ENCODE data around the gene PYGB.

Gene PYGB

DNA sequence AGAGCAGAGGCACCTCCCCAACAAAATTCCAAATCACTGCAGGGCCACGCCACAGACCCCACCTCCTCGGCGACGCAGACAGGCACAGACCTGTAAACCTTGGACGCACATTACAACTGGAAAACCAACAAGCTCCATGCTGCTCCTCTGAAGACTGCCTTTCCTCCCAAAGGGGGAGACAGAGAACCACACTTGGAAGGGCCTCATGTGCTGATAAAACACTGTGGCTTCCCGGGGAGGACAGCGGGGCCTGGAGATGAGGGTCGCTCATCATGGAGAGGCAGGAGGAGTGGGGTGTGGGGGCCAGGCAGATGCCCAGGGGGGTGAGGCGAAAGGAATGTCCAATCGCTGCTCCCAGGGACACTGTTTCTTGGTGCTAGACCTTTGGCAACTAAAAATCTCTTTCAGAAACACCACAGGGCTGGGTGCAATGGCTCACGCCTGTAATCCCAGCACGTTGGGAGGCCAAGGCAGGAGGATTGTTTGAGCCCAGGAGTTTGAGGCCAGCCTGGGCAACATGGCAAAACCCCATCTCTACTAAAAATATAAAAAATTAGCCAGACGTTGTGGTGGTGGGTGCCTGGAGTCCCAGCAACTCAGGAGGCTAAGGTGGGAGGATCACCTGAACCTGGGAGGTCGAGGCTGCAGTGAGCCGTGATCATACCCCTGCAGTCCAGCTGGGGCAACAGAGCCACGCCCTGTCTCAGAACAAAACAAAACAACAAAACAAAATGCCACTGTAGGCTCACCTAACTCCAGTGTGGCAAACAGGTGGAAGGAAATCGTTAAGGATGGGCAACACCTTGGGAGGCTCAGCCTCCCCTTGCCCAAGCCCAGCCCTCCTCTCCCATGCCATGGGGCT, 88.9 kb downstream of the PYGB start:
- no peak for DNase-seq (ENCODE audit: low read depth in 2 of 2)

DNA sequence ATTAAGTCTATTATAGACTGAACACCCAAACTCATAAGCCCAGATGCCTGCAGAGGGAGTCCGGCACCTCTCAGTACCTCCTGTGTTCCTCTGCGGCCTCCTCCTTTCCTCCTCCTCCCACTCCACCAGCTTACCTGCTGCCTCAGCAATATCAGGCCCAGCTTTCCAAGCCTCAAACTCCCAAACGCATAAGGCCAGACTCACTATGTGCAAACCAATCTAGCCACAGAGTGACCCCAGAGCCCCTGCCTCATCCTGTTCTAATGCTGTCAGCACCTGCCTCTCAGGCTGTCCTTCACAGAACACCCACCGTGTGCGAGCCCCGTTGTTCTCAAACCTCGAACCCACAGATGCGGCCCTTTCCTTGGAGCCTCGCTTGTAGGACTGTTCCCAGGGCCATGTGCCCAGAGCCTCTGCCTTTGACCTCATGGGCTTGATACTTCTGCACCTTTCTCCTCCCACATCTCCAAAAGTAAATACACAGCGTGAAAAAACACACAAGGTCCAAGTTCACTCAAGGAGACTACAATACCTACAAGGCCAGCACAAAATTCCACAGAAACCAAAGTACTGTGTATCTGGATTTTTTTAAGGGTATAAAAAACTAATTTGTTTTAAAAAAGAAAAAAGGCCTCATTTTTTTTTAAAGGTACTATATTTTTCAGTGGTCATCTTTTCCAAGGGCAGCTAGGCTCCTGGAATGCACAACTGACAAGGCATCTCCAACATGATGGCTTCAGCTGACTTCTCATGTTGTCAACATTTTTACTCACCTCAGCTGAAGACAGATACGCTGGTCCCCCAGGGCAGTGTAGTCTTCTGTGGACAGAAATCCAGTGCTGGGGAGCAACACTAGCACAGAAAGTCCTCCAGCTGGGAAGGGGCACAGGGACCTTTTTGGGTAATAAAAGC, 90.5 kb downstream of the PYGB start:
- DNase-seq (ENCODE audit: low read depth in 2 of 2) = no peak

DNA sequence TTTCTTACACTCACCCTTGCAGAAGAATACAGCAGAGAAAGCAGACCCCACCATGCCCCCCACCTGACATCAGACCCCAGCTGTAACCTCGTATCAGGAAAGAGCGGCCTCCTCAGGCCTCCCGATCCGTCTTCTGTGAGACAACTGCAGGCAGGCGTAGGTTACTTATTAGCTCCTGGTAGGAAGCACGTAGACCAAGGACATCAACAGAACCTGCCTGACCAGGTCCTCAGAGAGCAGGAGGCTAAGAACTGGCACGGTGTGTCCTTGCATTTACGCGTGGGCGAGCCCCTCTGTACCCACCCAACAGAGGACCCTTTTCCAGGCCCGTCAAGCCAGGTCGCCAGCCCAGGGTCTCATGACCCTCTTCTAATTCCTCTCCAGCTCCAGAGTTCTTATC, 91.7 kb downstream of the PYGB start:
- no peak for DNase-seq (ENCODE audit: low read depth in 2 of 2)

DNA sequence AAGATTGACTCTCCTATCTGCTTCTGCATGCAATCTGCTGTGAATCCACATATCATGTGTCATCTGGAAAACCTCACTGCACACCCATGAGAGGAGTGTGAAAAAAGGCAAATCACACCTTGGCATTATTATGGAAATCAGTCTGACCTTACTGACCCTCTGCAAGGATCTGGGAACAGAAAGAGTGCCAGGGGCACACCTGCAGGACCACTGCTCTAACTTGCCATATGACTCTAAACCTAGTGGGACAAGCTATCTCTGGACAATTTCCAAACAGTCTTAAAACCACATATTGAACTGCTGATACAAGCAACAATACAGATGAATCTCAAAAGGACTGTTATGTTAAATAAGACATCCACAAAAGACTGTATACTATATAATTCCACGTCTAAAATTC, 92.5 kb downstream of the PYGB start:
- no peak for DNase-seq (ENCODE audit: low read depth in 2 of 2)

DNA sequence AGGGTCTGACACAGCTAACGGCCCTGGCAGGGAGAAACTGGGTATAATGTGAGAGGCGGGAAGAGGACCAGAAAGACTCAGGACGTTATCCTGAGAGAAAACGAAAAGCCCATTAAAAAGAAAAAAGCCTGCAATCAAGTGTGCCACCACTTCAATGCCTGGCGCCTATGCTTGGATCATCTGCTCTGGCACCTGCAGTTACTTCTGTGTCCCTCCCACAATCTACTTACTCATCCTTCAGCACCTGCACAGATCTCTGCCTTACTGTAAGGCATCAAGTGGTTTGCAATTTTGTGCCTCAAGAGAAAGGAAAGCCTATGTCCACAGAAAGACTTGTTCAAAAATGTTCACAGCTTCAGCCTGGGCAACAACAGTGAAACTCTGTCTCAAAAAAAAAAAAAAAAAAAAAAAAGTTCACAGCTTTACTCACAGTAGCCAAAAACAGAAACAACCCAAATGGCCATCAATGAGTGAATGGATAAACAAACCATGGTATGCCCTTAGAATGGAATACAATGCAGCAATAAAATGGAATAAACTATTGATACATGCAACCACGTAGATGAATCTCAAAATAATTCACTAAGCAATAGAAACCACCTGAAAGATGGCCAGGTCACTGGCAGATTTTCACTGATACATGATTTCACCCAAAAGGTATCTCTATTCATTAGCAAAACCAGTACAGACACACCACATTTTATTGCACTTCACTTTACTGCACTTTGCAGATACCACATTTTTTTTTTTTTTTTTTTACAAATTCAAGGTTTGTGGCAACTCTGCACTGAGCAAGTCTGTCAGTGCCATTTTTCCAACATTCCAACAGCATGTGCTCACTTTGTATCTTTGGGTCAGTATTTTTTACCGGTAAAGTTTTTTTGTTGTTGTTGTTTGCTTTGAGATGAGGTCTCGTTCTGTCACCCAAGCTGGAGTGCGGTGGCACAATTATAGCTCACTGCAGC, 94.1 kb downstream of the PYGB start:
- no peak for DNase-seq (ENCODE audit: low read depth in 2 of 2)

DNA sequence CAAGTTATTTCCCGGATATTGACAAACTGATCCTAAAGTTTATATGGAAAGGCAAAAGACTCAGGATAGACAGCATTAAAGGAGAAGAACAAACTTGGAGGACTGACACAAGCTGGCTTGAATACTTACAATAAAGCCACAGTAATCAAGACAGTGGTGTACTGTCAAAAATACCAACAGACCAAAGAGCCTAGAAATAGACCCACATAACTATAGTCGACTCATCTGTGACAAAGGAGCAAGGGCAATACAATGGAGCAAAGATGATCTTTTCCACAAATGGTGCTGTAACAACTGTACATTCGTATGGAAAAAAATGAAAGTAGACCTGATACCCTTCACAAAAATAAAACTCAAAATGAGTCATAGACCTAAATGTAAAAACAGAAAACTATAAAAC, 96.7 kb downstream of the PYGB start:
- no peak for DNase-seq (ENCODE audit: low read depth in 2 of 2)

DNA sequence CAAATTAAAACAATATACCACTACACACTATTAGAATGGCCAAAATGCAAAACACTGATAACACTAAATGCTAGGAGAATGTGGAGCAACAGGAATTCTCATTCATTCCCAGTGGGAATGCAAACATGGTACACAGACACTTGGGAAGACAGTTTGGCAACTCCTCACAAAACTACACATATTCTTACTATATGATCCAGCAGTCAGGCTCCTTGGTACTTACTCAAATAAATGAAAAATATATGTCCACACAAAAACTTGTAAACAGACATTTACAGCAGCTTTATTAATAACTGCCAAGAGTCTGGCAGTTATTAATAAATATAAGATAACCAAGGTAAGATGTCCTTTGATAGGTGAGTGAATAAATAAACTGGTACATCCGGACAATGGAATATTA, 97.8 kb downstream of the PYGB start:
- no peak for DNase-seq (ENCODE audit: low read depth in 2 of 2)

DNA sequence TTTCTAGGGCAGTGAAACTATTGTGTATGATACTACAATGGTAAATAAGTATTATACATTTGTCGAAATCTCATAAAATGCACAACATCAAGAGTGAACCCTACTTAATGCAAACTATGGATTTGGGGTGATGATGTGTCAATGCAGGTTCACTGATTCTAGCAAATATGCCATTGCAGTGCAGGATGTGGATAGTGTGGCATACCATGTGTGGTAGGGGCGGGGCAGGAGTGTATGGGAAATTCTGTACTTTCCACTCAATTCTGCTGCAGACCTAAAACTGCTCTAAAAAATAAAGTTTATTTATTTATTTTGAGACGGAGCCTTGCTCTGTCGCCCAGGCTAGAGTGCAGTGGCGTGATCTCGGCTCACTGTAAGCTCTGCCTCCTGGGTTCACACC, 98.5 kb downstream of the PYGB start:
- no peak for DNase-seq (ENCODE audit: low read depth in 2 of 2)
